Sigmoid colon (tissue), 7 donors: Measurements from ENCODE around the gene FBXO34. TPM values are rescaled to one million over a fixed set of nuclear protein-coding genes. Genes with fewer than 3 reads are reported as not detected.

Source experiments
- DNase-seq: peaks from one replicate; pipeline ENCODE4 v3.0.0-alpha.2; 2019
- H3K27ac ChIP-seq, 4 donors: fragments of 200-600 bp; sonication (generic); one replicate each; pipeline ENCODE4 v1.5.1; 2016 to 2019; ENCODE audit warnings: mild to moderate bottlenecking in 1 of 4
- H3K27me3 ChIP-seq, 3 donors: fragments of 200-600 bp; sonication (generic); one replicate each; pipeline ENCODE4 v1.5.1; 2019; ENCODE audit warnings: mild to moderate bottlenecking in 1 of 3
- H3K36me3 ChIP-seq, 4 donors: fragments of 200-600 bp; sonication (generic); one replicate each; pipeline ENCODE4 v1.5.1; 2016 to 2019
- H3K4me1 ChIP-seq, 4 donors: fragments of 200-600 bp; sonication (generic); one replicate each; pipeline ENCODE4 v1.5.1; 2017 to 2019
- H3K4me3 ChIP-seq, 4 donors: fragments of 200-600 bp; sonication (generic); one replicate each; pipeline ENCODE4 v1.5.1; 2017 to 2019; ENCODE audit warnings: mild to moderate bottlenecking in 2 of 4, moderate library complexity in 1 of 4
- H3K9me3 ChIP-seq, 4 donors: fragments of 200-600 bp in 3 of 4; sonication (generic) in 3 of 4; one replicate each; pipeline versions ENCODE4 v1.5.1 to v1.6.1; 2013 to 2019
- CTCF ChIP-seq, 4 experiments: fragments of 450-650 bp in 3 of 4; fragments of 200-600 bp in 1 of 4; IDR thresholded peaks; one replicate each; pipeline ENCODE4 v1.5.1; 2016 to 2019; ENCODE audit warnings: antibody characterized with exemption in 4 of 4, mild to moderate bottlenecking in 3 of 4, moderate library complexity in 2 of 4
- EP300 ChIP-seq, 4 donors: sonication (generic); formaldehyde crosslinking; IDR thresholded peaks; one replicate each; pipeline ENCODE4 v1.6.1; 2017; ENCODE audit warnings: antibody characterized with exemption in 4 of 4
- POLR2A ChIP-seq, 2 donors: fragments of 450-650 bp; IDR thresholded peaks; one replicate each; pipeline ENCODE4 v1.6.1; 2016; ENCODE audit warnings: antibody characterized with exemption in 2 of 2, mild to moderate bottlenecking in 2 of 2, moderate library complexity in 2 of 2
- POLR2AphosphoS5 ChIP-seq, 4 donors: sonication (generic); formaldehyde crosslinking; IDR thresholded peaks; one replicate each; pipeline ENCODE4 v1.6.1; 2017; ENCODE audit warnings: antibody characterized with exemption in 4 of 4
- WGBS, 2 donors: extraction: QIAGEN DNeasy Blood & Tissue Kit; methylation state at CpG; one replicate each; pipeline ENCODE4 v1.1.7; 2013; 5-methylcytosine and 5-hydroxymethylcytosine counted together
- intact Hi-C: fragments of 100-400 bp; cut with DNase I; formaldehyde crosslinking; loops from one replicate; pipeline ENCODE4 v1.15.1; 2023
- polyA plus RNA-seq, 3 donors: library from polyadenylated mRNA; stranded (reverse); fragments of 200-250 nt; gene quantifications; one replicate each; pipeline ENCODE4 v1.2.3, GENCODE V29; 2013
- total RNA-seq, 4 donors: library from RNA; depleted of rRNA; stranded (reverse); fragments of >200 nt; gene quantifications; one replicate each; pipeline ENCODE4 v1.1.0, GENCODE V29; 2016
- donor health status: healthy with polysubstance abuse.
- donor health status: Bipolar disorder and iron deficiency.
- donor health status: healthy.

FBXO34 gene
- total and polyA plus RNA-seq, 7 donors = 15.3 to 36.0 (median 18.6) TPM

- DNase-seq = no peak
- Histone ChIP-seq H3K27me3 (no peaks in the 10 kb centered on the region), H3K4me3 (no peak overlapping the region), H3K36me3 (peaks cover 0 to 29% (median 10%) of the 10 kb centered on the region in 4 donors), H3K27ac (no peak overlapping the region), H3K9me3 (no peaks in the 10 kb centered on the region), H3K4me1 (peaks cover 0 to 20% (median 7%) of the 10 kb centered on the region in 4 donors)
- TF ChIP-seq EP300 (IDR thresholded peaks at IDR 0.05) = no peak
- no peak for TF ChIP-seq POLR2AphosphoS5 (IDR thresholded peaks at IDR 0.05)
- no peak for TF ChIP-seq POLR2A (IDR thresholded peaks at IDR 0.05)
- no peak for TF ChIP-seq CTCF (IDR thresholded peaks at IDR 0.05)
- WGBS, 2 donors = 90 to 94% methylated on average over 4 of the region's 4 CpGs
- intact Hi-C loops = no loop called here
These were observed 79.2 kb downstream of the FBXO34 start for GRCh38 chr14:55350461-55350860.

GRCh38 chr14:55351111-55351510 is 79.9 kb downstream of the FBXO34 start:
- TF ChIP-seq CTCF (IDR thresholded peaks at IDR 0.05) = no peak
- no peak for TF ChIP-seq POLR2A (IDR thresholded peaks at IDR 0.05)
- TF ChIP-seq POLR2AphosphoS5 (IDR thresholded peaks at IDR 0.05) = no peak
- no peak for TF ChIP-seq EP300 (IDR thresholded peaks at IDR 0.05)
- H3K9me3 ChIP-seq = no peaks in the 10 kb centered on the region
- 93 to 94% methylated on average over 9 of the region's 9 CpGs for WGBS, 2 donors
- DNase-seq = no peak
- no peaks in the 10 kb centered on the region for H3K27me3 ChIP-seq
- peaks cover 0 to 20% (median 7%) of the 10 kb centered on the region in 4 donors for H3K4me1 ChIP-seq
- H3K27ac ChIP-seq = no peak overlapping the region
- no peak overlapping the region for H3K4me3 ChIP-seq
- intact Hi-C loops = no loop called here
- peaks cover 0 to 29% (median 10%) of the 10 kb centered on the region in 4 donors for H3K36me3 ChIP-seq

- DNase-seq = no peak
- H3K4me3 ChIP-seq = no peak overlapping the region
- WGBS, 2 donors = 90 to 91% methylated on average over 9 of the region's 9 CpGs
- H3K36me3 ChIP-seq = peaks cover 0 to 29% (median 10%) of the 10 kb centered on the region in 4 donors
- intact Hi-C loops = no loop called here
- no peaks in the 10 kb centered on the region for H3K27me3 ChIP-seq
- H3K9me3 ChIP-seq = no peaks in the 10 kb centered on the region
- H3K4me1 ChIP-seq = peaks cover 0 to 12% (median 4%) of the 10 kb centered on the region in 4 donors
- no peak overlapping the region for H3K27ac ChIP-seq
- TF ChIP-seq POLR2A (IDR thresholded peaks at IDR 0.05) (no peak), CTCF (IDR thresholded peaks at IDR 0.05) (no peak), POLR2AphosphoS5 (IDR thresholded peaks at IDR 0.05) (no peak), EP300 (IDR thresholded peaks at IDR 0.05) (no peak)
These were observed 81.0 kb downstream of the FBXO34 start for GRCh38 chr14:55352201-55352600.

- WGBS, 2 donors = 78 to 85% methylated on average over 11 of the region's 11 CpGs
- Histone ChIP-seq H3K4me3 (no peak overlapping the region), H3K4me1 (peaks cover 0 to 7% (median 3%) of the 10 kb centered on the region in 4 donors), H3K9me3 (no peaks in the 10 kb centered on the region), H3K27me3 (no peaks in the 10 kb centered on the region), H3K36me3 (peaks cover 0 to 29% (median 10%) of the 10 kb centered on the region in 4 donors), H3K27ac (no peak overlapping the region)
- DNase-seq = no peak
- TF ChIP-seq POLR2AphosphoS5 (IDR thresholded peaks at IDR 0.05) (no peak), CTCF (IDR thresholded peaks at IDR 0.05) (no peak), EP300 (IDR thresholded peaks at IDR 0.05) (no peak), POLR2A (IDR thresholded peaks at IDR 0.05) (no peak)
- intact Hi-C loops = loop anchor here (2.0 kb wide), 1 partner anchor 83 kb away; the partner anchor contains the start of gene FBXO34
These were observed 82.7 kb downstream of the FBXO34 start for GRCh38 chr14:55353686-55354467.
